ENCODE data around the gene PTPRF. TPM values are rescaled to one million over a fixed set of nuclear protein-coding genes. Genes with fewer than 3 reads are reported as not detected.

The PTPRF gene
- total RNA-seq, 4 donors from 2014 or later, result 104 to 243 (median 112) TPM

GRCh38 chr1:43611950-43612349 is 81.3 kb downstream of the PTPRF start:
- no peak overlapping the region for H3K4me3 ChIP-seq
- no peaks in the 10 kb centered on the region for H3K4me1 ChIP-seq
- H3K27me3 ChIP-seq, result no peaks in the 10 kb centered on the region
- 63 to 64% methylated on average over 7 of the region's 7 CpGs for WGBS, 2 donors
- H3K36me3 ChIP-seq, result peaks cover 19 to 100% (median 19%) of the 10 kb centered on the region in 3 donors
- no peak for DNase-seq
- intact Hi-C loops (cut with DNase I), result no loop called here
- TF ChIP-seq, protein P1, sequence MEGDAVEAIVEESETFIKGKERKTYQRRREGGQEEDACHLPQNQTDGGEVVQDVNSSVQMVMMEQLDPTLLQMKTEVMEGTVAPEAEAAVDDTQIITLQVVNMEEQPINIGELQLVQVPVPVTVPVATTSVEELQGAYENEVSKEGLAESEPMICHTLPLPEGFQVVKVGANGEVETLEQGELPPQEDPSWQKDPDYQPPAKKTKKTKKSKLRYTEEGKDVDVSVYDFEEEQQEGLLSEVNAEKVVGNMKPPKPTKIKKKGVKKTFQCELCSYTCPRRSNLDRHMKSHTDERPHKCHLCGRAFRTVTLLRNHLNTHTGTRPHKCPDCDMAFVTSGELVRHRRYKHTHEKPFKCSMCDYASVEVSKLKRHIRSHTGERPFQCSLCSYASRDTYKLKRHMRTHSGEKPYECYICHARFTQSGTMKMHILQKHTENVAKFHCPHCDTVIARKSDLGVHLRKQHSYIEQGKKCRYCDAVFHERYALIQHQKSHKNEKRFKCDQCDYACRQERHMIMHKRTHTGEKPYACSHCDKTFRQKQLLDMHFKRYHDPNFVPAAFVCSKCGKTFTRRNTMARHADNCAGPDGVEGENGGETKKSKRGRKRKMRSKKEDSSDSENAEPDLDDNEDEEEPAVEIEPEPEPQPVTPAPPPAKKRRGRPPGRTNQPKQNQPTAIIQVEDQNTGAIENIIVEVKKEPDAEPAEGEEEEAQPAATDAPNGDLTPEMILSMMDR (IDR thresholded peaks at IDR 0.05), result no peak
- TF ChIP-seq POLR2A (IDR thresholded peaks at IDR 0.05), result no peak
- no peaks in the 10 kb centered on the region for H3K9me3 ChIP-seq
- no peak overlapping the region for H3K27ac ChIP-seq

- no peaks in the 10 kb centered on the region for H3K27me3 ChIP-seq
- peaks cover 20 to 100% (median 22%) of the 10 kb centered on the region in 3 donors for H3K36me3 ChIP-seq
- H3K9me3 ChIP-seq, result no peaks in the 10 kb centered on the region
- 77 to 85% methylated on average over 10 to 15 of the region's 15 CpGs for WGBS, 2 donors
- intact Hi-C loops (cut with DNase I), result no loop called here
- DNase-seq, result no peak
- H3K4me1 ChIP-seq, result no peaks in the 10 kb centered on the region
- no peak overlapping the region for H3K27ac ChIP-seq
- no peak overlapping the region for H3K4me3 ChIP-seq
- TF ChIP-seq, protein P1 (IDR thresholded peaks at IDR 0.05), result no peak
- TF ChIP-seq POLR2A (IDR thresholded peaks at IDR 0.05), result no peak
Measured at GRCh38 chr1:43612406-43612805, 81.7 kb downstream of the PTPRF start.

DNA sequence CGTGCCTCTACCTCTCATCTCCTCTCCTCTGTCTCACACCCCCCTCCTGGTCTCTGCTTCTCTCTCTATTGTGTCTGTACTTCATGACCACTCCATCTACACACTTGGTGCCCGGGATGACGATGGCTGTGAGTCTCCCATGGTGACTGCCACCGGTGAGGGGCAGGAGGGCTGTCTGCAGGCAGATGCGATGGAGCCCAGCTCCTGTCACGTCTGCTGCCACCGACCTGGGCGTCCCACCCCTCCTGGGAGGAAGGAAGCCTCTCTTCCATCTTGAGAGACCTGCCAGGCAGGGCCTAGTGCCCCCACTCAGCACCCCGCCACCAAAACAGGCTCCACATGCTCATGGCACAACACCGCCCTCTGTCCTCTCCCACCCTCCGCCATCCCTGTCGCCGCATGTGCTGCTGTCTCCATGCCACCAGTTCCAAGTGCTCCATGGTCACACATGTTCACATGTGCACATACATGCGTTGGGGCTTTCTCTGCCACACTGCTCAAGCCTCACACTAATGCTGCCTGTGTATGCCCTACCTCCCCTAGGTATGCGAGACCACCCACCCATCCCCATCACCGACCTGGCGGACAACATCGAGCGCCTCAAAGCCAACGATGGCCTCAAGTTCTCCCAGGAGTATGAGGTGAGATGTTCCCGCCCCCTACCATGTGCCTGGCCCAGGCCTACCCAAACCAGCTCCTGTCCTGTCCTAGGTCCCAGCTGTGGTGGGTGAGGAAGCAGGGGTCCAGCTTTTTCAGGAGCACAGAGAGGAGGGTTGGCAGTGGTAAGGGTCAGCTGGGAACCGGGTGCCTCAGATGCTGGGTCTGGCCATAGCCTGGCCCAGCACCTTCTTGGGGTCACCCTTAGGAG is 82.6 kb downstream of the PTPRF start:
- Histone ChIP-seq H3K4me3 (no peak overlapping the region), H3K27me3 (no peaks in the 10 kb centered on the region), H3K9me3 (no peaks in the 10 kb centered on the region), H3K4me1 (no peaks in the 10 kb centered on the region), H3K27ac (no peak overlapping the region), H3K36me3 (peaks cover 23 to 100% (median 27%) of the 10 kb centered on the region in 3 donors)
- TF ChIP-seq, protein P1 (IDR thresholded peaks at IDR 0.05), result no peak
- TF ChIP-seq POLR2A (IDR thresholded peaks at IDR 0.05), result no peak
- WGBS, 2 donors, result 89 to 93% methylated on average over 9 to 10 of the region's 22 CpGs
- no peak for DNase-seq
- intact Hi-C loops (cut with DNase I), result no loop called here

DNA sequence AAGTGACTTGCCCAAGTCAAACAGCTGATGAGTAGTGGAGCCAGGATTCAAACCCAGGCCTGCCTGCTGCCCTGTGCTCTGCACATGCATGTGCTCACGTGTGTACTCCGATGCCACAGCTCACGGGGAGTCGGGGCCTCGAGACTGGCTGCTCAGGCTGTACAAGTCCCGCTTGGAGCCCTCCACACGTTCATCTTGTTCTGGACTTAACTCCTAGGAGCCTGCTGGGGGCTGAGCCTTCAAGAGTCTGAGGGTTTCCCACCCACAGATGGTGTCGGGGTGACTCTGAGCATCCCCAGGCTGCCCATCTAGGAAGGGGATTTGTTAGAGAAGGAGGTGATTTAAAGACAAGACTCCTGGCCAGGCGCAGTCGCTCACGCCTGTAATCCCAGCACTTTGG is 83.5 kb downstream of the PTPRF start:
- WGBS, 2 donors, result 90 to 93% methylated on average over 3 to 4 of the region's 11 CpGs
- no peak for TF ChIP-seq POLR2A (IDR thresholded peaks at IDR 0.05)
- TF ChIP-seq, protein P1 (IDR thresholded peaks at IDR 0.05), result no peak
- intact Hi-C loops (cut with DNase I), result no loop called here
- H3K9me3 ChIP-seq, result no peaks in the 10 kb centered on the region
- no peak for DNase-seq
- H3K27ac ChIP-seq, result no peak overlapping the region
- H3K4me3 ChIP-seq, result no peak overlapping the region
- no peaks in the 10 kb centered on the region for H3K27me3 ChIP-seq
- H3K36me3 ChIP-seq, result peaks cover 25 to 100% (median 27%) of the 10 kb centered on the region in 3 donors
- no peaks in the 10 kb centered on the region for H3K4me1 ChIP-seq

GRCh38 chr1:43614891-43615290 is 84.2 kb downstream of the PTPRF start:
- no peak overlapping the region for H3K27ac ChIP-seq
- H3K36me3 ChIP-seq, result peaks cover 24 to 100% (median 26%) of the 10 kb centered on the region in 3 donors
- H3K27me3 ChIP-seq, result no peaks in the 10 kb centered on the region
- no peak overlapping the region for H3K4me3 ChIP-seq
- no peak for TF ChIP-seq POLR2A (IDR thresholded peaks at IDR 0.05)
- TF ChIP-seq, protein P1 (IDR thresholded peaks at IDR 0.05), result no peak
- intact Hi-C loops (cut with DNase I), result no loop called here
- no peak for DNase-seq
- no peaks in the 10 kb centered on the region for H3K9me3 ChIP-seq
- 86 to 87% methylated on average over 2 to 6 of the region's 6 CpGs for WGBS, 2 donors
- no peaks in the 10 kb centered on the region for H3K4me1 ChIP-seq

All from esophagus squamous epithelium (tissue), 5 donors.